Central memory CD8-positive, alpha-beta T cell (primary cell): Measurements from ENCODE around the gene ZNF597.

Experiments used
- ATAC-seq: fragments of 150-1000 bp; cut with Tn5 transposase; replicated peaks from 2 replicates; pipeline ENCODE4 v1.10.0; 2022; ENCODE audit warnings: mild to moderate bottlenecking, moderate FRiP score, moderate number of reproducible peaks; ENCODE audit not compliant: poor library complexity, severe bottlenecking; ENCODE audit errors: extremely low read depth
- DNase-seq, 2 donors: peaks; one replicate each; pipeline ENCODE4 v3.0.0; 2021; ENCODE audit warnings: low spot score in 2 of 2
- H3K27ac Mint-ChIP-seq: one replicate; pipeline ENCODE4 v1.8.0; 2022; ENCODE audit warnings: low read depth, mild to moderate bottlenecking, moderate library complexity, mixed read lengths
- H3K27me3 Mint-ChIP-seq: one replicate; pipeline ENCODE4 v1.8.0; 2022; ENCODE audit warnings: mixed read lengths
- H3K36me3 Mint-ChIP-seq: one replicate; pipeline ENCODE4 v1.8.0; 2022; ENCODE audit warnings: mild to moderate bottlenecking, moderate library complexity, mixed read lengths; ENCODE audit not compliant: insufficient read depth
- H3K4me1 Mint-ChIP-seq: one replicate; pipeline ENCODE4 v1.8.0; 2022; ENCODE audit warnings: mixed read lengths
- H3K4me3 Mint-ChIP-seq: one replicate; pipeline ENCODE4 v1.8.0; 2022; ENCODE audit warnings: mild to moderate bottlenecking, moderate library complexity, mixed read lengths
- H3K9me3 Mint-ChIP-seq: one replicate; pipeline ENCODE4 v1.8.0; 2022; ENCODE audit warnings: mixed read lengths

ZNF597 gene

GRCh38 chr16:3401719-3402397 is 41.4 kb downstream of the ZNF597 start:
- Mint-ChIP-seq H3K4me3 (peak overlapping the region; percentile 96), H3K36me3 (peaks cover 15% of the 10 kb centered on the region), H3K9me3 (peaks cover 6% of the 10 kb centered on the region), H3K27me3 (no peaks in the 10 kb centered on the region), H3K27ac (peak overlapping the region; percentile 87), H3K4me1 (peaks cover 39% of the 10 kb centered on the region)
- no peak for ATAC-seq
- no peak for DNase-seq

- peak within 1 kb of the TSS; percentile 87 for H3K27ac Mint-ChIP-seq
Observed at GRCh38 chr16:3400779-3401688, 42.3 kb downstream of the ZNF597 start, which contains the start of the genes ZNF174 and ZSCAN32. Gene ZNF174 (plus strand): TSS chr16:3401215. CDS start chr16:3402005, 790 bp downstream. Gene ZSCAN32 (minus strand): TSS chr16:3401004. CDS start chr16:3397557, 3,447 bp downstream.

GRCh38 chr16:3400446-3400778 is 42.9 kb downstream of the ZNF597 start:
- H3K27me3 Mint-ChIP-seq: no peaks in the 10 kb centered on the region
- no peak for DNase-seq
- no peak for ATAC-seq
- H3K36me3 Mint-ChIP-seq: peaks cover 16% of the 10 kb centered on the region
- H3K27ac Mint-ChIP-seq: peak overlapping the region; percentile 87
- no peaks in the 10 kb centered on the region for H3K9me3 Mint-ChIP-seq
- peaks cover 52% of the 10 kb centered on the region for H3K4me1 Mint-ChIP-seq
- H3K4me3 Mint-ChIP-seq: peak overlapping the region; percentile 96

More at GRCh38 chr16:3400779-3401688, 42.3 kb downstream of the ZNF597 start, which contains the start of the genes ZNF174 and ZSCAN32:
- Mint-ChIP-seq H3K4me3 (peak within 1 kb of the TSS; percentile 96), H3K4me1 (peaks cover 48% of the 10 kb centered on the region), H3K9me3 (peaks cover 1% of the 10 kb centered on the region), H3K27me3 (no peaks in the 10 kb centered on the region), H3K36me3 (peaks cover 15% of the 10 kb centered on the region)
- ATAC-seq (peak; percentile 99), DNase-seq (peak; percentile 96 to 99)

GRCh38 chr16:3389663-3390338 is 53.5 kb downstream of the ZNF597 start:
- ATAC-seq: no peak
- Mint-ChIP-seq H3K4me3 (no peak overlapping the region), H3K27ac (no peak overlapping the region), H3K36me3 (peaks cover 41% of the 10 kb centered on the region), H3K9me3 (peaks cover 17% of the 10 kb centered on the region), H3K4me1 (peaks cover 14% of the 10 kb centered on the region), H3K27me3 (no peaks in the 10 kb centered on the region)
- DNase-seq: no peak

DNA sequence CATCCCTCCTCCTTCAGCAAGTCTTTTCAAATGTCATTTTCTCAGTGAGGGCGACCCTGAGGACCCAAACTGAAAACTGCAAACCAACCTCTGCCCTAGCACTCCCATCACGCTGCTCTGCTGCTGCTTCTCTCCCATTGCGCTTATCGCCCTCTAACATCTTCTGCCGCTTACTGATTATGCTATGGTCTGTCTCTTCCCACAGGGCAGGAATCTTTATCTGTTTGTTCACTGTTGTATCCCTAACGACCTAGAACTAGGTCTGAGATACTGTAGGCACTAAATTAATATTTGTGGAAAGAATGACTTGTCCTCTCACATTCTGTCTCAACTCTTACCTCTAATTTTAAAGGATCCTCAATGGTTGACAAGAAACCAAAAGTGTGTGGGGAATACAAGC is 55.0 kb downstream of the ZNF597 start:
- H3K36me3 Mint-ChIP-seq: peaks cover 49% of the 10 kb centered on the region
- H3K4me3 Mint-ChIP-seq: no peak overlapping the region
- H3K27me3 Mint-ChIP-seq: no peaks in the 10 kb centered on the region
- DNase-seq (no peak), ATAC-seq (no peak)
- H3K9me3 Mint-ChIP-seq: peaks cover 21% of the 10 kb centered on the region
- H3K4me1 Mint-ChIP-seq: peaks cover 6% of the 10 kb centered on the region
- H3K27ac Mint-ChIP-seq: no peak overlapping the region

GRCh38 chr16:3383045-3383448 is 60.3 kb downstream of the ZNF597 start:
- no peaks in the 10 kb centered on the region for H3K27me3 Mint-ChIP-seq
- peaks cover 38% of the 10 kb centered on the region for H3K9me3 Mint-ChIP-seq
- DNase-seq (no peak), ATAC-seq (no peak)
- H3K27ac Mint-ChIP-seq: no peak overlapping the region
- H3K36me3 Mint-ChIP-seq: peaks cover 31% of the 10 kb centered on the region
- no peaks in the 10 kb centered on the region for H3K4me1 Mint-ChIP-seq
- H3K4me3 Mint-ChIP-seq: no peak overlapping the region
